ENCODE data around the gene PPM1A. TPM values are rescaled to one million over a fixed set of nuclear protein-coding genes. Genes with fewer than 3 reads are reported as not detected.

PPM1A gene
- total and polyA plus RNA-seq, 2 donors (not counting 3 experiments of a cell fraction or from before 2014, with no cell fraction given) = 14.1 to 33.9 TPM

- DNase-seq (ENCODE audit: low read depth, low spot score) = no peak
- BruUV-seq (replicated peaks) = no TSS peak
- no peaks in the 10 kb centered on the region for H4K20me1 ChIP-seq (replicated peaks; ENCODE audit: control insufficient read depth, extremely low read depth, insufficient read depth, low read length)
- H3K4me3 ChIP-seq (replicated peaks in 1 of 3; ENCODE audit: insufficient read depth in 1 of 3, low read depth in 1 of 3, low read length in 3 of 3) = no peak overlapping the region
- peaks cover 3 to 4% of the 10 kb centered on the region in 2 experiments for H3K27me3 ChIP-seq (ENCODE audit: control insufficient read depth in 2 of 2, insufficient read depth in 2 of 2, low read length in 2 of 2)
- no peak for FAIRE-seq
- dilution Hi-C loops (cut with MboI; ENCODE audit: extremely low pct_ligation_motif_present, low sequenced_read_pairs) (no loop called here), intact Hi-C loops (cut with micrococcal nuclease) (no loop called here)
- H3K27ac ChIP-seq (ENCODE audit: insufficient read depth, low read depth, low read length) = no peak overlapping the region
- no peaks in the 10 kb centered on the region for H3K9me1 ChIP-seq (replicated peaks; ENCODE audit: control insufficient read depth, extremely low read depth, insufficient read depth, low read length)
- no peaks in the 10 kb centered on the region for H3K9me3 ChIP-seq (replicated peaks; ENCODE audit: control insufficient read depth, insufficient read depth, low read length)
- TF ChIP-seq EZH2 (IDR thresholded peaks at IDR 0.05; ENCODE audit: borderline replicate concordance, low read depth, low read length, severe bottlenecking) (no peak), FOS (IDR thresholded peaks at IDR 0.05; ENCODE audit: borderline replicate concordance, insufficient read depth, low read length) (no peak), CTCF (IDR thresholded peaks at IDR 0.05; ENCODE audit: extremely low read depth in 1 of 2, insufficient read depth in 1 of 2, low read depth in 1 of 2, low read length in 2 of 2) (no peak), JUN (IDR thresholded peaks at IDR 0.05; ENCODE audit: borderline replicate concordance, insufficient read depth, insufficient read length, low read depth) (no peak), MYC (IDR thresholded peaks at IDR 0.05; ENCODE audit: low read depth, low read length) (no peak), MAX (IDR thresholded peaks at IDR 0.05; ENCODE audit: insufficient read depth, insufficient read length) (no peak), GATA2 (IDR thresholded peaks at IDR 0.05; ENCODE audit: insufficient read depth, insufficient read length, low read depth, low read length) (no peak), POLR2AphosphoS5 (IDR thresholded peaks at IDR 0.05; ENCODE audit: insufficient read depth, low read depth, low read length) (no peak), POLR2A (IDR thresholded peaks at IDR 0.05; ENCODE audit: low read depth, low read length) (no peak)
- ChIA-PET POLR2A (no interaction called here), CTCF (no interaction called here)
- H3K4me2 ChIP-seq (ENCODE audit: insufficient read depth, low read length) = no peak overlapping the region
- H3K36me3 ChIP-seq (ENCODE audit: control insufficient read depth in 2 of 2, extremely low read depth in 1 of 2, insufficient read depth in 2 of 2, low read length in 2 of 2) = no peaks in the 10 kb centered on the region
- no peaks in the 10 kb centered on the region for H3K79me2 ChIP-seq (ENCODE audit: control insufficient read depth, insufficient read depth, low read length)
- no peak overlapping the region for H2AFZ ChIP-seq (ENCODE audit: low read depth, low read length)
- H3K4me1 ChIP-seq (ENCODE audit: control insufficient read depth, extremely low read depth, insufficient read depth, low read length) = no peaks in the 10 kb centered on the region
- H3K9ac ChIP-seq (replicated peaks; ENCODE audit: extremely low read depth, insufficient read depth, low read length) = no peak overlapping the region
These were observed 26.2 kb upstream of the PPM1A start for GRCh38 chr14:60222820-60223219.
